ENCODE measurements around the gene NR3C2. TPM values are rescaled to one million over a fixed set of nuclear protein-coding genes. Genes with fewer than 3 reads are reported as not detected.

Gene NR3C2
- total RNA-seq, 4 donors from 2014 or later: 33.0 to 128 (median 118) TPM

GRCh38 chr4:148445860-148446330 is 3.7 kb upstream of the NR3C2 start:
- Histone ChIP-seq H3K27me3 (no peaks in the 10 kb centered on the region), H3K4me3 (peak overlapping the region; percentile 70 to 97 (median 91)), H3K9me3 (no peaks in the 10 kb centered on the region), H3K36me3 (no peaks in the 10 kb centered on the region), H3K27ac (peak overlapping the region; percentile 95 to 98 (median 95)), H3K4me1 (peaks cover 0 to 5% (median 2%) of the 10 kb centered on the region in 4 donors)
- no peak for DNase-seq
- no peak for TF ChIP-seq POLR2A (IDR thresholded peaks at IDR 0.05)
- no peak for TF ChIP-seq CTCF (IDR thresholded peaks at IDR 0.05)

- TF ChIP-seq POLR2A (IDR thresholded peaks at IDR 0.05) (peak in 1 of 2 donors; percentile 24), CTCF (IDR thresholded peaks at IDR 0.05) (peak in 1 of 6 experiments; percentile 12)
- peak; percentile 70 to 88 (median 87) for DNase-seq
- H3K27ac ChIP-seq: peak overlapping the region; percentile 95 to 98 (median 95)
- no peaks in the 10 kb centered on the region for H3K9me3 ChIP-seq
- H3K4me3 ChIP-seq: peak overlapping the region; percentile 70 to 97 (median 91)
- H3K4me1 ChIP-seq: peaks cover 0 to 5% (median 4%) of the 10 kb centered on the region in 4 donors
- no peaks in the 10 kb centered on the region for H3K36me3 ChIP-seq
- H3K27me3 ChIP-seq: no peaks in the 10 kb centered on the region
Measured at GRCh38 chr4:148445071-148445859, 3.1 kb upstream of the NR3C2 start.

GRCh38 chr4:148444296-148445070 is 2.3 kb upstream of the NR3C2 start:
- H3K27ac ChIP-seq: peak overlapping the region; percentile 95 to 98 (median 95)
- peaks cover 0 to 9% (median 5%) of the 10 kb centered on the region in 4 donors for H3K4me1 ChIP-seq
- H3K27me3 ChIP-seq: no peaks in the 10 kb centered on the region
- no peaks in the 10 kb centered on the region for H3K36me3 ChIP-seq
- TF ChIP-seq CTCF (IDR thresholded peaks at IDR 0.05): peak in 3 of 6 experiments; percentile 11 to 22 (median 17)
- TF ChIP-seq POLR2A (IDR thresholded peaks at IDR 0.05): peak in 1 of 2 donors; percentile 11
- H3K9me3 ChIP-seq: no peaks in the 10 kb centered on the region
- DNase-seq: peak; percentile 43 to 76 (median 70)
- H3K4me3 ChIP-seq: peak overlapping the region; percentile 70 to 97 (median 91)

- peak overlapping the region; percentile 70 to 97 (median 91) for H3K4me3 ChIP-seq
- peaks cover 0 to 16% (median 6%) of the 10 kb centered on the region in 4 donors for H3K4me1 ChIP-seq
- no peaks in the 10 kb centered on the region for H3K9me3 ChIP-seq
- DNase-seq: peak; percentile 41 to 74 (median 68)
- no peaks in the 10 kb centered on the region for H3K27me3 ChIP-seq
- H3K27ac ChIP-seq: peak overlapping the region; percentile 95 to 98 (median 95)
- no peaks in the 10 kb centered on the region for H3K36me3 ChIP-seq
- no peak for TF ChIP-seq CTCF (IDR thresholded peaks at IDR 0.05)
- TF ChIP-seq POLR2A (IDR thresholded peaks at IDR 0.05): no peak
Measured at GRCh38 chr4:148443512-148444295, 1.5 kb upstream of the NR3C2 start.
